Cerebellar cortex (tissue), 1 donor: ENCODE results near the gene OSBPL9.
A peak's percentile ranks its signal among the peaks of the same experiment; 100 is the strongest.
"Not testable (repeated sequence)": the region's sequence is repeated elsewhere in the genome, so short reads cannot be mapped to it uniquely, and the experiment has no call there.

Source experiments
- DNase-seq: peaks from one replicate; pipeline ENCODE4 v3.0.0-alpha.2; 2015; ENCODE audit warnings: low spot score

The OSBPL9 gene

GRCh38 chr1:51638350-51638749 is 21.5 kb downstream of the OSBPL9 start:
- DNase-seq: no peak

DNA sequence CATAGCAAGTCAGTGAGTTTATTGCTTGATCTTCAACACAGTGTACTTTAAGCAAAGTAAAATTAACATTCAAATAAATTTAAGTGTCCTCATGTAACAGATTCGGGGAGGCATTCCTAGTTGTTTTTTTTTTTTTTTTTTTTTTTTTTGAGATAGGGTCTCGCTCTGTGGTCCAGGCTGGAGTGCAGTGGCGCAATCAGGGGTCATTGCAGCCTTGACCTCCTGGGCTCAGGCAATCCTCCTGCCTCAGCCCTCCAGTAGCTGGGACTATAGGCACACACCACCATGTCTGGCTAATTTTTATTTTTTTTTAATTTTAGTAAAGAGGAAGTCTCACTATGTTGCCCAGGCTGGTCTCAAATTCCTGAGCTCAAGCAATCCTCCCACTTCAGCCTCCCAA is 22.8 kb downstream of the OSBPL9 start:
- no peak for DNase-seq

- no peak for DNase-seq
Measured at GRCh38 chr1:51641096-51641495, 24.2 kb downstream of the OSBPL9 start.

DNA sequence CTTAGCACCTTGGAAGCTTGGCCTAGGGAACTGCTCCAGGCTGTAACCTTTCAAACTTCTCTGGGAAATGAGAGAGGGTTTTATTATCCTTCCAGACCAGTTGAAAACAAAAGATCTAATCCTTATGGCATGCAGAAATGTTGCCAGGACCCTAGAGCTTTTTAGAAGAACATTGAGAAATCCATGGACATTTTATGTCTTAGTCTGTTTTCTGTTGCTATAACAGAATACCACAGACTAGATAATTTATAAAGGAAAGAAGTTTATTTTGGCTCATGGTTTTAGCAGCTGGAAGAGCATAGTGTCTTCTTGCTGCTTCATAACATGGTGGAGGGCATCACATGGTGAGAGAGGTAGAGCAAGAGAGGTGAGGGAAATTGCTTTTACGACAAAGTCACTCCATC is 25.8 kb downstream of the OSBPL9 start:
- no peak for DNase-seq

- DNase-seq: no peak
Measured at GRCh38 chr1:51643362-51643761, 26.5 kb downstream of the OSBPL9 start.

- DNase-seq: no peak
Measured at GRCh38 chr1:51644020-51644419, 27.1 kb downstream of the OSBPL9 start.

- DNase-seq: no peak
Measured at GRCh38 chr1:51644533-51645197, 27.8 kb downstream of the OSBPL9 start.

- not testable (repeated sequence) for DNase-seq
Measured at GRCh38 chr1:51646592-51646991, 29.7 kb downstream of the OSBPL9 start.

- peak; percentile 20 for DNase-seq
Measured at GRCh38 chr1:51648180-51649109, 31.6 kb downstream of the OSBPL9 start.

DNA sequence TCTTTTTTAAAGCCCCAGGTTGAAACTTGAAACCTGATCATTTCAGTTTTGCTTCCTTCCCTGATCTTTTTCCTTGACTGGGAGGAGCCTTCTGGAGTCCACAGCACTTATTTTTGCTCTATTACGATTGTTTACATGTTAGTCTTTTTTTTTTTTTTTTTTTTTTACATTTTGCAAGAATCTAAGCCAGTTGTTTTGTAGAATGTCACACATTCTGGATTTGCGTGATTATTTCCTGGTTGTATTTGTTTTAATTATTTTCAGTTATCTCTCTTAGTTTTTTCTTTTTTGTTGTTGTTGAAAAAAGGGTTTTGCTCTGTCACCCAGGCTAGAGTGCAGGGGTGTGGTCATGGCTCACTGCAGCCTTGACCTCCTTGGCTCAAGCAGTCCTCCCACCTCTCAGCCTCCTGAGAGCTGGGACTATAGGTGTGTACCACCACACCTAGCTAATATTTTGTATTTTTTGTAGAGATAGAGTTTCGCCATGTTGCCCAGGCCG is 32.8 kb downstream of the OSBPL9 start:
- no peak for DNase-seq

GRCh38 chr1:51650198-51650597 is 33.3 kb downstream of the OSBPL9 start:
- no peak for DNase-seq

DNA sequence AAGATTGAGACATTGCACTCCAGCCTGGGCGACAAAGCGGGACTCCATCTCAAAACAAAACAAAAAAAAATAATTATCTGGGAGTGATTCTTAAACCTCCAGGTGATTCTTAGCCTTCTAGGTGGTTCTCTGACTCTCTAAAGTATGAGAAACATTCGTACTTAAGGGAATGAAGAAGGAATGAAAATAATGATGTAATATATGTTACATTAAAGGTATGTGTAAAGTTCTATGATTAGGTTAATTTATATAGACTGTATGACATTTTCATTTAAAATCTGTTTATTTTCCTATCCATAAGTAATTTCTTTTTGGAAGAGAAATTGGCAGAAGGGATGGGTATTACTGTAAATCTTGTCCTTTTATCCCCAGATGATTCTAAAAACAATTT is 34.7 kb downstream of the OSBPL9 start:
- DNase-seq: no peak

- DNase-seq: no peak
Measured at GRCh38 chr1:51652599-51652998, 35.7 kb downstream of the OSBPL9 start.

DNA sequence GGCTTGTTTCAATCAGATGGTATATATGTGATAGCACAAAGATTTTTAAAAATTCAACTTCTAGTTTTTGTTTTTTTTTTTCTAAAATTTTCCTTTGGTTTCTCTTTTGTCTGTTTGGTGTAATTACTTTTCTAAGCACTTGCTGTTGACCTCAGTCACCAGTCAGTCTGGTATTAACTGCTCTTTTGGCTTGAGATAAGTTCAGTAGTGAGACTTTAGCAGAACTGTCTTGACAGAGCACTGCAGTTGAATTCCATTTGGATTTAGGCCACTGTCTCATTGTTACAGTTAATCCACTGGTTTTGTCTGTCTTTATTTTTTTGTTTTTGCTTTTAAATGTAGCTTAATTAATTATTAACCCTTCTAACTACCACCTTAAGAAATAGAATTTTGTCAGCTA is 36.2 kb downstream of the OSBPL9 start:
- no peak for DNase-seq

GRCh38 chr1:51654000-51654399 is 37.1 kb downstream of the OSBPL9 start:
- DNase-seq: no peak

DNA sequence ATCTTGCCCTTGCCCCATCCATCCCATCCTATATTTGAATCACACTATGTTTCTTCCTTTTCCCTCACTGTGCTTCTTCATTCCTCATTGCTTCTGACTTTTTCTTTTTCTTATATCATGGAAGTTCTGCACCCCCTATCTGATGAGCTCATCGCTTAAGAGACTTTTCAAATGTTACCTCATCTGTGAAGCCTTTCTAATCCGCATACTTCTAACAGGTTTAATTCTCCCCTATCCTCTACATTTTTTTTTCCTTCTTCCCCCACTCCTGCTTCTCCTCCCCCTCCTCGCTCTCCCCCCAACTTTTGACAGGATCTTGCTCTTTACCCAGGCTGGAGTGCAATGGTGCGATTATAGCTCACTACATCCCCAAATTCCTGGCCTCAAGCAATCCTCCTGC is 39.5 kb downstream of the OSBPL9 start:
- DNase-seq: no peak

DNA sequence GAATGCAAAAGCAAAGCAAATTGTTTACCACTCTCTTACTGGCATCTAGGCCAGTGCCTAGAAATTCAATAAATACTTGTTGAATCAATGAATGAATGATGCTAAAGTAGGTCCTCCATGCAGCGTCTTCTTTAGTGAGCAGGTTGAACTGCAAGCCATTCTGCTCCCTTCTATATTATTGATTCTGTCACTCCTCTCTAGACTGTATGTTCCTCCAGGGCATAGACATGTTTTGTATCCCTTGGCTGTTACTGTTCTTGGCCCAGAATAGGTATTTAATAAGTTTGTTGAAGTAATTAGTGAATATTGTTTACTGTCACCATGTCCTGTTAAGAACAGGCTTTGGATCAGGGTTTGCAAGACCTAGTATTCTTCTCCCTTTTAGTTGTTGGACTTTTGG is 43.7 kb downstream of the OSBPL9 start:
- no peak for DNase-seq

DNA sequence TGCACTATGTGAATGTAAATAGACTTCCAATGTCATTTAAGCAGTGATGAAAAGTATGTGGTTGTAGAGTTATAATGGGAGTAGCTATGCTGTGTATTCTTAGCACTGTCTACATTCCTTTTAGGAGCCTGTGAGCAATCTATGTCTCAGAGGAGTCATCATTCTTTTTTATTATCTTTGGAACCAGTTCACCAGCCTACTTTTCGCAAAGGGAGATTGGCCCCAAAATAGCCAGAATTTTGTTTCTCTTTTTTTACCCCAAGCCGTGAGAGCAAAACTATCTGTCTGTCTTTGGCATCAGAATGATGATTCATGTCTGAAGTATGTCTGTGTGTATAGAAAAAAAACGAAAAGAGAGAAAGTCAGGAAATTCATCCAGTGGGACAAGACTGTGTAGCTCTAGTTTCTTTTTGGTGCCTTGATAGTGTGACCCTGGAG is 44.2 kb downstream of the OSBPL9 start:
- no peak for DNase-seq

- DNase-seq: no peak
Measured at GRCh38 chr1:51663105-51663504, 46.2 kb downstream of the OSBPL9 start.

DNA sequence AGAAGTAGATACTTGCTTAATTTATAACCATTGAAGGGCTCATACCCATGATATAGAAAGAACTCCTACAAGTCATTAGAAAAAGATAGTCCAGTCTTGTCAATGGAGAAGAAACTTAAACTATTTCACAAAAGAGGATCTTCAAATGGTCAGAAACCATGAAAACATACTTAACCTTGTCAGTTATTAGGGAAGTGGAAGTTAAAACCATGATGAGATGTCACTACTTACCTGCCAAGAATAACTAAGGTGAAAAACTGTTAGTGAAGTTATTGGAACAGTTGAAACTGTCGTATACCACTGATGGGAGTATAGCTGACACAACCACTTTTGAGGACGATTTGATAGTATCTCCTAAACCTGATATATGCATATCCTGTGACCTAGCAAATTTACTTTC is 46.8 kb downstream of the OSBPL9 start:
- DNase-seq: no peak

DNA sequence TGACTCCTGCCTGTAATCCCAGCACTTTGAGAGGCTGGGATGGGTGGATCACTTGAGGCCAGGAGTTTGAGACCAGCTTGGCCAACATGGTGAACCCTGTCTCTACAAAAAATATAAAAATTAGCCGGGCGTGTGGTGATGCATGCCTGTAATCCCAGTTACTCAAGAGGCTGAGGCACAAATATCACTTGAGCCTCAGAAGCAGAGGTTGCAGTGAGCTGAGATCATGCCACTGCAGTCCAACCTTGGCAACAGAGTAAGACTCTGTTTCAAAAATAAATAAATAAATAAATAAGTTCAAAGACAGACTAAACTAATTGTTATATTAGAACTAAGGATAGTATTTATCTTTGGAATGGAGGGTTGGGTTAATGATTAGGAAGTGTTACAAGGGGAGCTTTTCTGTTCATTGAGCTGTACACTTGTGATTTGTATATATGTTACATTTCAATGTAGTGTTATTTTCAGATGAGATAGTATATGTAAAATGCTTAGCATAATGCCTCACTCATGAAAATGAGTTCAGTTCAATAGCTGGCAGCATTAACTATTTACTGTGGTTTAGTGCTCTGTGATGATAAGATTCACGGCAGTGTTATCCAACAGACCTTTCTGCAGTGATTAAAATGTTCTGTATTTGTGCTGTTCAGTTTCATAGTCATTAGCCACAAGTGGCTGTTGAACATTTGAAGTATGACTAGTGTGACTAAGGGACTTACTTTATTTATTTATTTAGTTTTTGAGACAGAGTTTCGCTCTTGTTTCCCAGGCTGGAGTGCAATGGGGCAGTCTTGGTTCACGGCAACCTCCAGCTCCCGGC is 47.7 kb downstream of the OSBPL9 start:
- DNase-seq: no peak

DNA sequence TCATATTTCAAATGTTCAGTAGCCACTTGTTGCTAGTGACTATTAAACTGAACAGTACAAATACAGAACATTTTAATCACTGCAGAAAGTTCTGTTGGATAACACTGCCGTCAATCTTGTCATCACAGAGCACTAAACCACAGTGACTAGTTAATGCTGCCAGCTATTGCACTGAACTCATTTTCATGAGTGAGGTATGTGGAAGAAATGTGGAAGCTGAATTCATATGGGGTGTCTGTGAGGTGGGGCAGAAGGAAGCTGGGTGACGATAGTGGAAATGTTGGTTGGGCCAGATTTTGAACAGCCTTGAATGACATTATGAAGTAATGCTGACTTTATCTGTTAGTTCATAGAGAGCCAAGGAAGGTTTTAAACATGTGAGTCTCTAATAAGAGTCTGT is 49.6 kb downstream of the OSBPL9 start:
- DNase-seq: no peak
